Mesodermal cell (in vitro differentiated cells): Measurements from ENCODE around the gene CALCB.

ENCODE experiments used
- H3K27ac ChIP-seq: 2 replicates; pipeline ENCODE4 v1.7.0; 2013; ENCODE audit warnings: mild to moderate bottlenecking, low read depth, low read length, moderate library complexity; ENCODE audit not compliant: severe bottlenecking
- H3K36me3 ChIP-seq: 2 replicates; pipeline ENCODE4 v1.7.1; 2013; ENCODE audit warnings: mild to moderate bottlenecking, low read length, moderate library complexity; ENCODE audit not compliant: control insufficient read depth, insufficient read depth
- H3K4me1 ChIP-seq: one replicate; pipeline ENCODE4 v1.7.1; 2013; ENCODE audit warnings: mild to moderate bottlenecking, low read length; ENCODE audit not compliant: insufficient read depth, control insufficient read depth, poor library complexity, severe bottlenecking
- H3K4me3 ChIP-seq: 2 replicates; pipeline ENCODE4 v1.7.0; 2013; ENCODE audit warnings: low read length, control low read depth, mild to moderate bottlenecking; ENCODE audit not compliant: insufficient read depth, poor library complexity, severe bottlenecking; ENCODE audit errors: extremely low read depth
- H3K9me3 ChIP-seq: 2 replicates; pipeline ENCODE4 v1.7.1; 2013; ENCODE audit warnings: mild to moderate bottlenecking, low read length, moderate library complexity; ENCODE audit not compliant: control insufficient read depth
- WGBS, 2 experiments: methylation state at CpG; one replicate each; pipeline ENCODE4 v1.1.5; 2013; ENCODE audit warnings: missing lambda C conversion rate in 2 of 2; ENCODE audit not compliant: insufficient coverage in 2 of 2; 5-methylcytosine and 5-hydroxymethylcytosine counted together

Gene CALCB

DNA sequence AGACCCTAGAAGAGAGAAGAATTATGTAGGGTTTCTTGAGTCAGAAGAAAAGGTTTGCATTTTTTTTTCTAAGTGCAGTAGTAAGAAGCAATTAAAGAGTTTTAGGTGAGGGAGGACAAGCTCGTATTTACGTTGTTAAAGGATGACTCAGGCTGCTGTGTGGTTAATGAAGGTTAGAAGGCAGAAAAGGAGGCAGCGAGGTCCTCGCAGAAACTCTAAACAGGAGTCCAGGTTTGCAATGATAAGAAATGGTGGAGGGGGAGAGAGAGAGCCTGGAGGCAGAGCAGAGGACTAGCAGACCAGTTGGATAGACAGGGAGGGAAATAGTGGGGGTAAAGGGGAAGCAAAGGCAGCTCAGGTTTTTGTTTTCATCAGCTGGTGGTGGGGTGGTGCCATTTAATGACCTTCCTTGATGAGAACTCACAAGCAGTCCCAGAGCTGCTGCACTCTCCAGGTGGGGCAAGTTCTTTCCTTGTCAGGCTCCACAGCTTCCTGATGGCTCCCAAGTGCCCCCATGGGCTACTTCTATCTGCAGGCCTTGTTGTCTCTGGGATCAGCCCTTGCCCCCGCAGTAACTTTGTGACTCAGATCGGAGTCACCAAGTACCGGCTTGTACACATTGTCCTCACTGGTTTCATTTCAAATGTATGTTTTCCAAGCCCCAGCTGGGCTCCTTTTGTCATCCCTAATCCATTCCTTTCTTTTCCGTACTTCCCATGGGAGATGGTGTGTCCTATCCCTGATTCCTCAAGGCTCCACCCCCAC, 33.0 kb downstream of the CALCB start:
- WGBS, 2 experiments, result 87 to 90% methylated on average over 8 of the region's 8 CpGs
- H3K9me3 ChIP-seq, result no peaks in the 10 kb centered on the region

DNA sequence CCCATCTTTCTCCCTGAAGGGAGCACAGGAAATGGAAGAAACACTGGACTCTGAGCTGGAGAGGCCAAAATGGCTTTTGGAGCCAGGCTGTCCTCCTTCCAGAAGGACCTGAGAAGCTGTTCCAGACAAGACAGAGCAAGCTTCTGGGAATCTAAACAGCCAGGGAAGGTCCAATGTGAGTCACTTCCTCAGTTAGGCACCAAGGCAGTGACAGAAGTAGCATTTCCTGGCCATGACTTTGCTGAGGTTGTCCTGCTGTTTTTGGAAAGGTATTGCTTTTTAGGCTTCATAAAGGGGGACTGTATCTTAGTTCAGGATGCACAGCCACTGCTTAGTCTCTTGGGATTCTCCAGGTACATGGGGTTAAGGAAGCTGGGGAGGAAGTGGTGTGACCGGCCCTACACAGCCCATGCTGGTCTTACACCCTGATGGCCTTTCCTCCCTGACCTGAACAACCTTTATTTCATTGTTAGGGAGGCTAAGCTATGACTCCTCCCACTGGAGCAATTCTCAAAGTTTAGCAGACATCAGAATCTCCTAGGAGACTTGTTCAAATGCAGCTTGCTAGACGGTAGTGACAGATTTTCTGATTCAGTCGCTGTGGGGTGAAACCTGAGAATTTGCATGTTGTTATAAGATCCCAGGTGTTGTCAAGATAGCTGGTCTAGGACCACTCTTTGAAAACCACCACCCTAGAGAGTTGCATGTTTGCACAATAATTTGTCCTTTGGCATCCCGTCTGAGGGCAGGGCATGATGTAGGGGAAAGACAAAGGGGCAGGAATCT, 34.5 kb downstream of the CALCB start:
- Histone ChIP-seq H3K9me3 (no peaks in the 10 kb centered on the region), H3K4me3 (no peak overlapping the region), H3K27ac (peak overlapping the region; percentile 39), H3K4me1 (peaks cover 23% of the 10 kb centered on the region), H3K36me3 (no peaks in the 10 kb centered on the region)
- 76 to 92% methylated on average over 2 to 3 of the region's 4 CpGs for WGBS, 2 experiments

More for the DNA sequence above, 33.0 kb downstream of the CALCB start:
- H3K36me3 ChIP-seq, result no peaks in the 10 kb centered on the region
- H3K4me3 ChIP-seq, result no peak overlapping the region
- peak overlapping the region; percentile 45 for H3K27ac ChIP-seq
- peaks cover 23% of the 10 kb centered on the region for H3K4me1 ChIP-seq

DNA sequence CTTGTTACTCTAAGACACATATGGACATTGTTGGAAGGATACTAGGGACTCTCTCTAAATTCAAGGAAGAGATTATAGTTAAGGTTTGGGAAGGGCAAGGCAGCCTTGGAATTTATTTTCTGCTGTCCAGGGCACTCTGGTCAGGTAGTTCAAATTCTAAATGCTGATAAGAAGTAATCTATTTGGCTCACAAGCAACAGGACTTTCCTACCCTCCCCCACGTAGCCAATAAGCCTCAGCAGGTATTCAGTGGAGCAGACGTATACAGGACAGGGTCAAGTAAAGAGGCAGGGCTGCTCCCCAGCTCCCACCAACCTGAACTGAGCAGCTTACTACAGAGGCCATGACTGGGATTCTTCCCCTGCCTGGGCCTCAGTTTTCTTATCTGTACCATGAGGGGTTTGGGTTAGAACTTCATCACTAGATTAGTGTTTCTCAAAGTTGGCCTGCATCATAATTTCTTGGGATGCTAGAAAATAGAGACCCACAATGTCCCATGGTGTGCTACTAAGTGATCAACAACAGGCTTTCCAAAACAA, 35.3 kb downstream of the CALCB start:
- H3K36me3 ChIP-seq, result no peaks in the 10 kb centered on the region
- H3K4me3 ChIP-seq, result no peak overlapping the region
- H3K27ac ChIP-seq, result no peak overlapping the region
- H3K4me1 ChIP-seq, result peaks cover 23% of the 10 kb centered on the region
- 70 to 100% methylated on average over 1 to 2 of the region's 2 CpGs for WGBS, 2 experiments
- no peaks in the 10 kb centered on the region for H3K9me3 ChIP-seq

DNA sequence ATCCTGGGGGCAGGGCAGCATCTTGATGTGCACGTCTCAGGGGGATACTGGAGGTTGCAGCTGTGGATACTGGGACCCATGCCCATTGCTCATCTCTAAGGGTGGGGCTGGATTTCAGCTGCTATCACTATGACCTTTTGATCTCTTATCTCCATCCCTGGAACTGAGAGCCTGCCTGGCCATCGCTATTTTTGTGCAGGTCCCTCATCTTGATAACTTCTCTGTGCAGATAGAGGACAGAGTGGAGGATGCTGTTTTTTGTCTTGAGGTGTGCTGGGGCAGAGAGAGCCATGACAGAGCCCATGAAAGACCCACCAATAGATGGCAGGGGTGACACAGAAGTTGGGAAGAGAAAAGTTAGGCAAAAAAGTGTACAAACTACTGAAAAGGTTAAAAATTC, 36.2 kb downstream of the CALCB start:
- no peak overlapping the region for H3K27ac ChIP-seq
- no peaks in the 10 kb centered on the region for H3K36me3 ChIP-seq
- 90% methylated on average over 2 of the region's 2 CpGs; no CpG with 5 or more reads in 1 of the 2 experiments for WGBS, 2 experiments
- H3K4me1 ChIP-seq, result peaks cover 23% of the 10 kb centered on the region
- no peaks in the 10 kb centered on the region for H3K9me3 ChIP-seq
- no peak overlapping the region for H3K4me3 ChIP-seq

DNA sequence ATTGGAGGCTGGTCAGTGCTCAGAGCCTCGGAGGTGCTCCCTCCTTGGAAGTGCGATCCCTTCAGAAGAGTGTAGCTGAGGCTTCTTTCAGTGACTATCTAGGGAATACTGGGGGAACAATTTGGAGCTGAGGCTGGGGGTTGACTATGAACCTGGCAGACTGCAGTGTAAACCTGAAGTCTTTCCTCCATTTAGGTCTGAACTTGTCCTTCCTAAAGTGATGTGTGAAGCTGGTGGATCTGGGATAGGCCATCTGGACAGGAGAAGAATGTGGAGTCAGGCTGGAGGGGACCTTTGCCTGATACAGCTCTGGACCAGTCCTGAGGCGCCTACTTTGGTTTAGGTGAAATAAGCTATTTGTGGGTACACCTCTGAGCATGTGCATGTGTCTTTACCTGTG, 37.8 kb downstream of the CALCB start:
- Histone ChIP-seq H3K27ac (no peak overlapping the region), H3K9me3 (no peaks in the 10 kb centered on the region), H3K4me3 (no peak overlapping the region), H3K36me3 (no peaks in the 10 kb centered on the region), H3K4me1 (peaks cover 21% of the 10 kb centered on the region)
- WGBS, 2 experiments, result 80 to 100% methylated on average over 1 to 2 of the region's 3 CpGs

DNA sequence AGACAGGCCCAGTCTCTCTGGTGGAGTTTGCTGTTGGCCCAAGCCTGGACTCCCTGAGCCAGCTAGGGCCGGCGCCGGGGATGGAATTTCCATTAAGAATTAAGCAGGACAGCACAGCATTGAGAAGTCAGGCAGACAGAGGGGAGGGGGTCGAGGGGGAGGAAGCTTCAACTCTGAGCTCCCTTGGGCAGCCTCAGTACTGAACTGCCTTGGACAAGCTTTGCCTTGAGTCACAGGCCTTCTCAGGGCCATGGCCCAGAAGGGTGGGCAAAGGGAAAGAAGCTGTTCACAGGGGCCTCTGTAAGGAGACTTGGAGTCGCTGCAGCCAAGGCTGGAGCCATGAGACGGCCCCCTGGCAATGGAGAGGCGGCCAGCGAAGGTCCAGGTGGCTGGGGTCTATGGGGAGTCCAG, 38.7 kb downstream of the CALCB start:
- H3K27ac ChIP-seq, result no peak overlapping the region
- H3K9me3 ChIP-seq, result no peaks in the 10 kb centered on the region
- WGBS, 2 experiments, result 88 to 89% methylated on average over 5 to 8 of the region's 8 CpGs
- H3K4me3 ChIP-seq, result no peak overlapping the region
- H3K36me3 ChIP-seq, result no peaks in the 10 kb centered on the region
- peaks cover 12% of the 10 kb centered on the region for H3K4me1 ChIP-seq

DNA sequence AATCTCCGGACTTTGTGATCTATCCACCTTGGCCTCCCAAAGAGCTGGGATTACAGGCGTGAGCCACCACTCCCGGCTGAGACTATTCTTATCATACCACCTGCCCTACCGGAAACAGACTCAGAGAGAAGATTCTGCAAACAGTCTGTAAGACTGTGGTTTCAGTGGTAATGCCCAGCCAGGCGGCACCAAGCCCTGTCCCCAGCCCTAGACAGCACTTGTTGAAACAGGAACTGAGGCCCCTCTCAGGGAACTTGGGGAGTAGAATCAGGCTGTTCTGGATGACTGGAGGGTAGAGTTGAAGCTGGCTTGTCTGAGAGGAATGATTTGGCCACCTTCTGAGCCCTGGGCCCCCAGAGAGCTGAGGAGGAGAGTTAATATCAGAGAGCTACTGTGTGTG, 40.0 kb downstream of the CALCB start:
- Histone ChIP-seq H3K36me3 (no peaks in the 10 kb centered on the region), H3K4me1 (peaks cover 2% of the 10 kb centered on the region), H3K9me3 (no peaks in the 10 kb centered on the region), H3K4me3 (no peak overlapping the region), H3K27ac (no peak overlapping the region)
- WGBS, 2 experiments, result 86 to 96% methylated on average over 3 to 5 of the region's 5 CpGs

DNA sequence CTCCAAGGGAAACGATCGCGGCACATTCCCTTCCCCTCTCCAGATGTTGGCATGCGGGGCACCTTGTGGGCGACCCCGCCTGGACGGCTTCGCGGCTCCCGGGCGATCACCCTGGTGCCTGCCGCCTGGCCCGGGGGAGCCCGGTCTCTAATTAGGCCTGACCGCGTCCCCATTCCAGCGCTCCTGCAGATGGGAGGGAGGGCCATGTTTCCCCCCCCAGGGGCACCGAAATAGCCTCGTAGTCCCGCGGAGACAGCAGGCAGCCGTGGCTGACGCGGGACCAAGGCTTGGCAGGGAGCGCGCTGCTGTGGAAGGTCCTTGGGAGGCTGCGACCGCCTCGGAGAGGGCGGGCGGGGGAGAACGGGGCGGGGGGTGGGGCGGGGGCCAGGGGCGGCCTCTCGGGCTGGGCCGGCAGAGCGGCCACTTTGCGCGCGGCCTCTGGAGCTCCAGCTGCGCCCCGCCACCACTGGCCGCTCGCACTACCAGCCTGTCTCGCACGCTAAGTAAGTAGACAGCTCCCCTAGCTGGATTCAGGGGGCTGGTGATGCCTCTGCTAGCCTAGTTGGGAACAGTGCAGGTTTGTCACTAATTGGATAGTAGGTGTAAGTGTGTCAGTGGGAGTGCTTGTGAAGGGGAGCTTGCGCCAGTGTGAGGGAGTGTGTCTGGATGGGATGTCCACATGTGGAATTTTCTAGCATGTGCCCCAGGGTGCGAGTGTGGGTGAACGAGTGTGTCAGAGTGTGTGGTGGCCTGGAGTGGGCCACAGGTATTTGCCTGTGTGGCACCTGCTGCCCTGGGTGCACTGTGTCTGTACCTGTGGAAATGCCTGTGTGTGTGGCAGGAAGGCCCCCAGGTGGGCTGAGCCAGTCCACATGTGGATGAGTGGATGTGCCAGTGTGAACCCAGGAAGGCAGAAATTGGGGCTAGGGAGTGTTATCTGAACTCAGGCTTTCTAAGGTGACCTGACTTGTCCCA, 41.4 kb downstream of the CALCB start, which contains the start of gene INSC:
TSS of gene INSC (plus strand) at position 423 of the 975 bp plus-strand sequence. CDS start 34,252 bp downstream, outside the sequence.
- H3K27ac ChIP-seq, result no peak within 1 kb of the TSS
- no peaks in the 10 kb centered on the region for H3K9me3 ChIP-seq
- no peaks in the 10 kb centered on the region for H3K36me3 ChIP-seq
- H3K4me1 ChIP-seq, result no peaks in the 10 kb centered on the region
- peak within 1 kb of the TSS; percentile 24 for H3K4me3 ChIP-seq
- 13 to 18% methylated on average over 20 to 32 of the region's 50 CpGs for WGBS, 2 experiments

DNA sequence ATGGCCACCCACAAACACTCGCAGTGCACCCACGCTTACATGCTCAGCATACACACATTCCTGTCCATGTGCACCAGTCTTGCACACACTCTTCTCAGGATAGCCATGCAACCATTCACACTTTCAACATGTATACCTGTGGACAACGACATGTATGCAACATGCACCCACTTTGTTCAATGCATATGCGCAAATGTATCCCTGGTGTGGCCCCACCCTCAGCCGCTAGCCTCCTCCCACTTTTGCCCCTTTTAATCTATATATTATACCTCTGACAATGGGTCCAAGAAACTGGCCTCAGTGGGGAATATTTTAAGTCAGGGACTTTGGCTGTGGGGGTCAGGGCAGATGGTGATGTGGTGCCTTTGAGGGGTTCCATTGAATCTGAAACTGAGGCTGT, 42.3 kb downstream of the CALCB start:
- H3K27ac ChIP-seq, result no peak overlapping the region
- no peaks in the 10 kb centered on the region for H3K9me3 ChIP-seq
- H3K36me3 ChIP-seq, result no peaks in the 10 kb centered on the region
- 90 to 91% methylated on average over 3 to 4 of the region's 5 CpGs for WGBS, 2 experiments
- no peaks in the 10 kb centered on the region for H3K4me1 ChIP-seq
- no peak overlapping the region for H3K4me3 ChIP-seq

DNA sequence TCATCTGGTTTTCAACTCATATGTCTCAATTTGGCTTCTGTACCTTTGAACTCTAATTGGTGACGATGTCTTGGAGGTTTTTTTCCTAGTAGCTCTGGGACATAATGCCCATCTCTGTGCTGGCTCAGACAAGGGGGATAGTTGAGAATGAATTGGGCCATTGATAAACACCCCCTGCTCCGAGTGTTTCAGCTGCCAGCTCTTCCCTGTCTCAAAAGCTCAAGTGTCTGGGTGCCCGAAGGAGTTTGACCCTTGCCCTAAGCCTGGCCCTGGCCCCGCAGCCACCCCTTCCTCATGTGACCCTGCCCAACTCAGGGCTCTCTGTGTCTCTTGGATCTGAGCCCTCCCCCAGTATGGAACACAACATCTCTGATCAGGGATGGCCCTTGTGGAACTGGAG, 44.4 kb downstream of the CALCB start:
- 71 to 80% methylated on average over 2 to 3 of the region's 4 CpGs for WGBS, 2 experiments
- no peaks in the 10 kb centered on the region for H3K4me1 ChIP-seq
- H3K27ac ChIP-seq, result no peak overlapping the region
- no peak overlapping the region for H3K4me3 ChIP-seq
- no peaks in the 10 kb centered on the region for H3K36me3 ChIP-seq
- no peaks in the 10 kb centered on the region for H3K9me3 ChIP-seq
